A375 (cell line): ENCODE data around the gene SLC39A6. TPM values are rescaled to one million over a fixed set of nuclear protein-coding genes. Genes with fewer than 3 reads are reported as not detected.

Experiments
- total RNA-seq: library from RNA; depleted of rRNA; stranded (reverse); fragments of >200 nt; shearing (Covaris generic); gene quantifications from 2 replicates; pipeline ENCODE4 v1.2.3, GENCODE V29; 2014; rRNA removed

Gene SLC39A6
- 48.2 and 53.8 TPM in 2 replicates for total RNA-seq

GRCh38 chr18:36129300-36130038 lies at the start of gene SLC39A6, which contains the start of gene ELP2:
Gene SLC39A6, minus strand, starts transcription at chr18:36129340. Its CDS starts 2,333 bp downstream, at chr18:36127007.
Gene ELP2, plus strand, starts transcription at chr18:36129899. Its CDS starts 35 bp downstream, at chr18:36129934.

GRCh38 chr18:36067055-36067957 lies 61.8 kb downstream of the SLC39A6 start, which contains the start of gene RPRD1A:
Gene RPRD1A, minus strand, starts transcription at chr18:36067559. Its CDS starts 155 bp downstream, at chr18:36067404.

Other genes with a start within 250 kb of the SLC39A6 start
- gene RPRD1A, start 61.8 kb downstream of the SLC39A6 start, total RNA-seq, result 55.0 and 71.6 TPM in 2 replicates
- 113 and 114 TPM in 2 replicates for gene ELP2, start 559 bp upstream of the SLC39A6 start, total RNA-seq
- gene MOCOS, start 58.2 kb upstream of the SLC39A6 start, total RNA-seq, result 54.0 and 55.7 TPM in 2 replicates
- 10.5 and 12.1 TPM in 2 replicates for gene FHOD3, start 168.4 kb upstream of the SLC39A6 start, total RNA-seq